ENCODE data around the gene ZAP70.

GRCh38 chr2:97697252-97698235 lies 15.8 kb upstream of the ZAP70 start:
- TF ChIP-seq CTCF (IDR thresholded peaks at IDR 0.05) (peak; percentile 96 to 97 (median 96)), POLR2A (IDR thresholded peaks at IDR 0.05) (no peak)

Measured in right lobe of liver (tissue), 4 donors.